GM21515 (cell line): ENCODE results near the gene NEO1.

Experiments used
- ATAC-seq: cut with Tn5 transposase; IDR thresholded peaks from one replicate; pipeline ENCODE4 v1.9.1; 2021; ENCODE audit not compliant: unreplicated experiment

NEO1 gene

DNA sequence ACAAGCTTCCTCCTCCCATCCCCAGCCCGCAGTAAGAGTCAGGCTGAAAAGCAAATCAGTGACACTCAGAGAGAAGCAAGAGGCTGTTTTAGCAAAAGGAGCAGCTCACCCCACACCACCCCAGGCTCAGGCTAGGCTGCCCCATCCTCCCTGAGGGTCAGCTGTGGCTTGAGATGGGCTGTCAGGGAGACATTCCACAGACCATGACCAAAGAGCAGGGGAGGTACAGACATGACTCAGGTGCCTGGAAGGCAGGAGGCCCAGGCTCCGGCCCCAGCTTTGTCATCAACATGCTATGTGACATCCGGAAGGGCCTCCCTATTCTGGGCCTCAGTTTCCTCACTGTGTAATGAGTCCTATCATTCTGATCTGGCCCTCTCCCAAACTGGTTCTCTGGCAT, 291.8 kb downstream of the NEO1 start:
- no peak for ATAC-seq

- no peak for ATAC-seq
Measured at GRCh38 chr15:73345658-73346057, 293.4 kb downstream of the NEO1 start.

DNA sequence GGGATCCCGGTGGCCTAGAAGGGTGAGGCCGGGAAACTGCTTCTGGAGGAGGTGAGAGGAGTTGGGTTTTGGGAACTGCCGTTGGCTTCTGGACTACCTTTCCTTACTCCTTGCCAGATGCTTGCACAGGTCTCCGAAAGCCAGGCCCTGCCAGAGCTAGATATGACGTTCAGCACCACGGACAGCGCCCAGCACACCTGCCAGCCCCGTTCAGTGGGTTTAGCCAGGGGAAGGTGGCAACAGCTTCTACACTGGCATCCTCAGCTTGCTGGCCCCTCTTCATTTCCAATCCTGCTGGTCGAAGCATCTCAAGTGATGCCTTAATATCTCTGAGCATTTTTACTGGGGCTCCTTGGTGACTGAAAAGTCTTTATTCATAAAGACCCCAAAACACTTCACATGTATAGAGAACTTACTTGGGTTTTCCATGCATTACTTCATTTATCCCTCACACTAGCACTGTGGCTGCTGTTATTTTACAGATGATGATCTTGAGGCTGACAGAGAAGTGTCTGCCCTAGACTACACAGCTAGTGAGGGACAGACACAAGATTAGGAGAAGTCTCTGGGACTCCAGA, 294.6 kb downstream of the NEO1 start:
- no peak for ATAC-seq

- no peak for ATAC-seq
Measured at GRCh38 chr15:73349191-73349590, 296.9 kb downstream of the NEO1 start.

DNA sequence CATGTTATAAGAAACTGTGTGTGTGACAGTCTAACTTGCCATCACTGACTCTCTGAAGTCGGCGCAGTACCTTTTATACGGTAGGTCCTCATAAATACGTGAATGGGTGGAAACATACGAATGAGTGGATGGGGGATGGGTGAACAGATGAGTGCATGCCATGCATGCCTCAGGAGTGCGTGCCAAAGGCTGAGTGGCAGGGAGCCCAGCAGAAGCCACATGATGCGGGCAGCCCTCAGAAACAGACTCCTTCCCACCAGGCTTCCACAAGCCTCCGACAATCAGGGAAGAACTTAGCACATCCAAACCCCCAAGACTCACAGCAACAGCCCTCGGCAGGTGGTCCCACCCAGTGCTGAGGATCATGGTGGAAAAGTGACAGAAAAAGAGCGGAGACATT, 299.8 kb downstream of the NEO1 start:
- no peak for ATAC-seq

- ATAC-seq: no peak
Measured at GRCh38 chr15:73353734-73354133, 301.5 kb downstream of the NEO1 start.

- no peak for ATAC-seq
Measured at GRCh38 chr15:73354241-73354640, 302.0 kb downstream of the NEO1 start.
